Suprapubic skin (tissue), 4 donors: ENCODE measurements around the gene FLT1.

Source experiments
- CTCF ChIP-seq, 2 donors: fragments of 200-600 bp in 1 of 2; fragments of 450-650 bp in 1 of 2; sonication (generic) in 1 of 2; IDR thresholded peaks; one replicate each; pipeline ENCODE4 v1.5.1; 2016 to 2019; ENCODE audit warnings: antibody characterized with exemption in 2 of 2, mild to moderate bottlenecking in 1 of 2, moderate library complexity in 1 of 2
- POLR2A ChIP-seq, 2 donors: fragments of 450-650 bp; IDR thresholded peaks; one replicate each; pipeline ENCODE4 v1.6.1; 2017; ENCODE audit warnings: antibody characterized with exemption in 2 of 2, mild to moderate bottlenecking in 2 of 2, moderate library complexity in 2 of 2
- POLR2AphosphoS5 ChIP-seq, 3 donors: sonication (generic); formaldehyde crosslinking; IDR thresholded peaks; one replicate each; pipeline ENCODE4 v1.6.1; 2017; ENCODE audit warnings: antibody characterized with exemption in 3 of 3

GRCh38 chr13:28510542-28510941, 15.6 kb upstream of the FLT1 start:
- TF ChIP-seq CTCF (IDR thresholded peaks at IDR 0.05) (no peak), POLR2AphosphoS5 (IDR thresholded peaks at IDR 0.05) (no peak), POLR2A (IDR thresholded peaks at IDR 0.05) (no peak)
